A549 (cell line): ENCODE measurements around the gene TRIP13. TPM values are rescaled to one million over a fixed set of nuclear protein-coding genes. Genes with fewer than 3 reads are reported as not detected.
"Not testable (repeated sequence)": the region's sequence is repeated elsewhere in the genome, so short reads cannot be mapped to it uniquely, and the experiment has no call there.

Experiments used
- ATAC-seq, 2 experiments: fragments of 200-7000 bp in 1 of 2; fragments of >200 bp in 1 of 2; cut with Nextera tagmentation in 1 of 2; cut with Tn5 transposase in 1 of 2; 3 replicates each; pipeline versions ENCODE4 v1.8.0 to v1.9.1; 2018 to 2020; ENCODE audit warnings: mild to moderate bottlenecking in 1 of 2, moderate library complexity in 1 of 2
- CTCF ChIA-PET: fragments of 300-600 bp; sonication (Branson Sonifier 250); formaldehyde crosslinking; extraction: SDS; loops from one replicate; lab custom pipeline; 2021; ENCODE audit warnings: antibody characterized with exemption, inconsistent platforms; lab: Yijun Ruan, JAX
- POLR2A ChIA-PET: fragments of 350-600 bp; formaldehyde crosslinking; extraction: SDS; loops from one replicate; lab custom pipeline; 2021; ENCODE audit warnings: antibody characterized with exemption, inconsistent platforms; lab: Yijun Ruan, JAX
- DNase-seq, 2 experiments: peaks; one replicate each; pipeline versions ENCODE4 v3.0.0 to v3.0.0-alpha.2; 2011 to 2016; ENCODE audit warnings: low read depth in 1 of 2, low spot score in 1 of 2
- FAIRE-seq: peaks from 2 replicates; lab custom pipeline; 2011; peaks lifted over from hg19 to GRCh38; lab: Jason Lieb, UNC
- H3K27ac ChIP-seq, 2 experiments: fragments of >200 bp; sonication (Bioruptor Twin); formaldehyde crosslinking; 3 replicates each; pipeline ENCODE4 v1.5.1; 2016 to 2017
- H3K4me1 ChIP-seq: fragments of >200 bp; sonication (Bioruptor Twin); formaldehyde crosslinking; 3 replicates; pipeline ENCODE4 v1.6.1; 2016
- H3K4me2 ChIP-seq: fragments of >200 bp; sonication (Bioruptor Twin); formaldehyde crosslinking; 3 replicates; pipeline ENCODE4 v1.6.1; 2016
- H3K4me3 ChIP-seq: fragments of >200 bp; sonication (Bioruptor Twin); formaldehyde crosslinking; 3 replicates; pipeline ENCODE4 v1.5.1; 2016
- H3K9me3 ChIP-seq: fragments of >200 bp; sonication (Bioruptor Twin); formaldehyde crosslinking; 3 replicates; pipeline ENCODE4 v1.6.1; 2016
- CEBPB ChIP-seq, 2 experiments: fragments of >200 bp in 1 of 2; sonication (Bioruptor Twin) in 1 of 2; formaldehyde crosslinking in 1 of 2; IDR thresholded peaks; 2 replicates each; pipeline ENCODE4 v1.6.1; 2012 to 2016
- EHF ChIP-seq: fragments of 250-450 bp; sonication (Bioruptor Pico); IDR thresholded peaks from 2 replicates; pipeline ENCODE4 v1.5.0; 2020; ENCODE audit warnings: mild to moderate bottlenecking
- EP300 ChIP-seq, 2 experiments: fragments of >200 bp; sonication (Bioruptor Twin); formaldehyde crosslinking; IDR thresholded peaks; 2 replicates in 1 of 2; 3 replicates in 1 of 2; pipeline ENCODE4 v1.6.1; 2016 to 2017
- FOSB ChIP-seq: fragments of 250-450 bp; sonication (Bioruptor Pico); IDR thresholded peaks from 2 replicates; pipeline ENCODE4 v1.5.0; 2020; ENCODE audit warnings: mild to moderate bottlenecking, moderate library complexity
- FOXS1 ChIP-seq: fragments of 250-450 bp; sonication (Bioruptor Pico); IDR thresholded peaks from 2 replicates; pipeline ENCODE4 v1.5.0; 2020; ENCODE audit warnings: mild to moderate bottlenecking, moderate library complexity
- HDAC2 ChIP-seq: fragments of 200-600 bp; sonication (generic); IDR thresholded peaks from 2 replicates; pipeline ENCODE4 v1.6.1; 2016
- HOXB13 ChIP-seq: fragments of 250-450 bp; sonication (Bioruptor Pico); IDR thresholded peaks from 2 replicates; pipeline ENCODE4 v1.5.0; 2020; ENCODE audit warnings: low read depth, mild to moderate bottlenecking, moderate library complexity
- HOXB5 ChIP-seq: fragments of 250-450 bp; sonication (Bioruptor Pico); IDR thresholded peaks from 2 replicates; pipeline ENCODE4 v1.5.0; 2020; ENCODE audit warnings: mild to moderate bottlenecking, moderate library complexity
- MYC ChIP-seq: IDR thresholded peaks from 2 replicates; pipeline ENCODE4 v1.6.1; 2012; ENCODE audit warnings: mild to moderate bottlenecking, inconsistent platforms, low read length, improper control_type of control experiment, borderline replicate concordance
- NFE2L2 ChIP-seq: fragments of 150-350 bp; conservative IDR thresholded peaks from 2 replicates; pipeline ENCODE4 v1.6.1; 2014; ENCODE audit warnings: low read length
- NPAS2 ChIP-seq: fragments of 250-450 bp; sonication (Bioruptor Pico); IDR thresholded peaks from 2 replicates; pipeline ENCODE4 v1.8.0; 2022; ENCODE audit warnings: mild to moderate bottlenecking, moderate library complexity, borderline replicate concordance
- PHF8 ChIP-seq: fragments of 200-600 bp; sonication (generic); IDR thresholded peaks from 2 replicates; pipeline ENCODE4 v1.6.1; 2016; ENCODE audit warnings: low read depth, mild to moderate bottlenecking, antibody characterized with exemption, moderate library complexity, borderline replicate concordance
- RAD21 ChIP-seq, 2 experiments: fragments of >200 bp in 1 of 2; sonication (Bioruptor Twin) in 1 of 2; formaldehyde crosslinking in 1 of 2; IDR thresholded peaks in 1 of 2; conservative IDR thresholded peaks in 1 of 2; 2 replicates in 1 of 2; 3 replicates in 1 of 2; pipeline ENCODE4 v1.6.1; 2012 to 2018; ENCODE audit warnings: inconsistent platforms in 1 of 2
- SMC3 ChIP-seq: fragments of >200 bp; sonication (Bioruptor Twin); formaldehyde crosslinking; IDR thresholded peaks from 3 replicates; pipeline ENCODE4 v1.6.1; 2018; ENCODE audit warnings: inconsistent platforms
- SREBF2 ChIP-seq: fragments of 450-650 bp; IDR thresholded peaks from 2 replicates; pipeline ENCODE4 v1.6.1; 2014; ENCODE audit warnings: mild to moderate bottlenecking, moderate library complexity
- TFCP2L1 ChIP-seq: fragments of 250-450 bp; sonication (Bioruptor Pico); IDR thresholded peaks from 2 replicates; pipeline ENCODE4 v1.5.0; 2021; ENCODE audit warnings: mild to moderate bottlenecking
- WGBS: methylation state at CpG from one replicate; pipeline ENCODE4 v1.1.6; 2017; ENCODE audit errors: missing lambda C conversion rate; 5-methylcytosine and 5-hydroxymethylcytosine counted together
- polyA plus RNA-seq, 4 experiments: library from polyadenylated mRNA; depleted of rRNA in 3 of 4; stranded (reverse); fragments of >200 nt; fragmentation: RNase III in 1 of 4; extraction: RNeasy Plus Mini Kit Qiagen cat#74134 plus additional on column Dnase treatment in 1 of 4; gene quantifications; 2 replicates in 3 of 4; 3 replicates in 1 of 4; pipeline ENCODE4 v1.2.3, GENCODE V29; 2011 to 2017
- TF ChIP-seq, protein P1 (sequence below): fragments of >200 bp; sonication (Bioruptor Twin); formaldehyde crosslinking; IDR thresholded peaks from 3 replicates; pipeline ENCODE4 v1.5.1; 2016
- TF ChIP-seq, protein P2 (sequence below): fragments of 250-450 bp; sonication (Bioruptor Pico); IDR thresholded peaks from 2 replicates; pipeline ENCODE4 v1.5.0; 2021; ENCODE audit warnings: mild to moderate bottlenecking, moderate library complexity, borderline replicate concordance
- TF ChIP-seq, protein P3 (sequence below): IDR thresholded peaks from 2 replicates; pipeline ENCODE4 v1.6.1; 2012

The TRIP13 gene
- polyA plus RNA-seq, 2 of the 4 experiments (the other 2 are of a cell fraction) = 54.0 to 62.4 TPM

DNA sequence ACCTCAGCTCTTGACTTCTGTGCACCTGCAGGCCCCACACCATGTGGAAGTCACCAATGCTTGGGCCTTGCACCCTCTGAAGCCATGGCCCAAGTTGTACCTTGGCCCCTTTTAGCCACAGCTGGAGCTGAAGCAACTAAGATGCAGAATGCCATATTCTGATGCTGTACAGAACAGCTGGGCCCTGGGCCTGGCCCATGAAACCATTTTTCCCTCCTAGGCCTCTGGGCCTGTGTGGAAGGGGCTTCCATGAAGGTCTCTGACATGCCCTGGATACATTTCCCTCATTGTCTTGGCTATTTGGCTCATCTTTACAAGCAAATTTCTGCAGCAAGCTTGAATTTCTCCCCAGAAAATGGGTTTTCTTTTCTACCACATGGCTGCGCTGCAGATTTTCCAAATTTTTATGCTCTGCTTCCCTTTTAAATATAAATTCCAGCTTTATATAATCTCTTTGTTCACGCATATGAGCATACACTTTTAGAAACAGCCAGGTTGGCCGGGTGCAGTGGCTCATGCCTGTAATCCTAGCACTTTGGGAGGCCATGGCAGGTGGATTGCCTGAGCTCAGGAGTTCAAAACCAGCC lies 41.8 kb downstream of the TRIP13 start:
- ATAC-seq, DNase-seq, H3K9me3 ChIP-seq, POLR2A ChIA-PET, H3K4me2 ChIP-seq, H3K27ac ChIP-seq, H3K4me3 ChIP-seq, FAIRE-seq, H3K4me1 ChIP-seq: not testable (repeated sequence)
- WGBS = 56% methylated on average over 3 of the region's 3 CpGs
- CTCF ChIA-PET = interaction anchor here (0.8 to 5.4 kb wide), 15 partner anchors 12 to 235 kb away, joined by 3 to 59 read pairs (median 5); partner anchors contain the start of gene NKD2
- TF ChIP-seq, protein P1, sequence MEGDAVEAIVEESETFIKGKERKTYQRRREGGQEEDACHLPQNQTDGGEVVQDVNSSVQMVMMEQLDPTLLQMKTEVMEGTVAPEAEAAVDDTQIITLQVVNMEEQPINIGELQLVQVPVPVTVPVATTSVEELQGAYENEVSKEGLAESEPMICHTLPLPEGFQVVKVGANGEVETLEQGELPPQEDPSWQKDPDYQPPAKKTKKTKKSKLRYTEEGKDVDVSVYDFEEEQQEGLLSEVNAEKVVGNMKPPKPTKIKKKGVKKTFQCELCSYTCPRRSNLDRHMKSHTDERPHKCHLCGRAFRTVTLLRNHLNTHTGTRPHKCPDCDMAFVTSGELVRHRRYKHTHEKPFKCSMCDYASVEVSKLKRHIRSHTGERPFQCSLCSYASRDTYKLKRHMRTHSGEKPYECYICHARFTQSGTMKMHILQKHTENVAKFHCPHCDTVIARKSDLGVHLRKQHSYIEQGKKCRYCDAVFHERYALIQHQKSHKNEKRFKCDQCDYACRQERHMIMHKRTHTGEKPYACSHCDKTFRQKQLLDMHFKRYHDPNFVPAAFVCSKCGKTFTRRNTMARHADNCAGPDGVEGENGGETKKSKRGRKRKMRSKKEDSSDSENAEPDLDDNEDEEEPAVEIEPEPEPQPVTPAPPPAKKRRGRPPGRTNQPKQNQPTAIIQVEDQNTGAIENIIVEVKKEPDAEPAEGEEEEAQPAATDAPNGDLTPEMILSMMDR = peak; percentile 21; the same call in 2 of the 3 replicates
- TF ChIP-seq RAD21 (conservative IDR thresholded peaks at IDR 0.05 in 1 of 2, IDR thresholded peaks at IDR 0.05 in 1 of 2) = peak; percentile 34 to 54; a peak in 3 of 5 replicates

DNA sequence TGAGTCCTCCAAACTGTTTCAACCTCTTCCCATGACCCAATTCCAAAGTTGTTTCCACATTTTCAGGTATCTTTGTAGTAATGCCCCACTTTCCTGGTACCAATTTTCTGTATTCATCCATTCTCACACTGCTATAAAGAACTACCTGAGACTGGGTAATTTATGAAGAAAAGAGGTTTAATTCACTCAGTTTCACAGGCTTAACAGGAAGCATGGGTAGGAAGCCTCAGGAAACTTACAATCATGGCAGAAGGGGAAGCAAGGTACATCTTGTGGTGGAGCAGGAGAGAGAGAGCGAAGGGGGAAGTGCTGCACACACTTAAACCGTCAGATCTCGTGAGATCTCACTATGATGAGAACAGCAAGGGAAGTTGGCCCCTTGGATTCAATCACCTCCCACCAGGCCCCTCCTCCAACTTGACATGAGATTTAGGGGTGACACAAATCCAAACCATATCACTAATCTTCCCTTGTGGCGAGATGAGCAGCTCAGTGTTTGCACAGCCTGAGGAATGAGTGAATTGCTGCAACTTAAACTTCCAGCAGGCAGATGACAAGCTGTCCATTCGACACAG lies 42.9 kb downstream of the TRIP13 start:
- FAIRE-seq (no peak), DNase-seq (no peak), ATAC-seq (no peak)
- WGBS = 80% methylated on average over 5 of the region's 5 CpGs
- CTCF ChIA-PET = interaction anchor here (1.3 to 5.4 kb wide), 4 partner anchors 13 to 234 kb away, joined by 5 to 59 read pairs (median 24); partner anchors contain the start of gene NKD2
- POLR2A ChIA-PET = no interaction called here
- no peak overlapping the region for H3K4me3 ChIP-seq
- no peaks in the 10 kb centered on the region for H3K9me3 ChIP-seq
- no peak overlapping the region for H3K27ac ChIP-seq
- H3K4me1 ChIP-seq = no peaks in the 10 kb centered on the region
- H3K4me2 ChIP-seq = no peak overlapping the region
- TF ChIP-seq, protein P2, sequence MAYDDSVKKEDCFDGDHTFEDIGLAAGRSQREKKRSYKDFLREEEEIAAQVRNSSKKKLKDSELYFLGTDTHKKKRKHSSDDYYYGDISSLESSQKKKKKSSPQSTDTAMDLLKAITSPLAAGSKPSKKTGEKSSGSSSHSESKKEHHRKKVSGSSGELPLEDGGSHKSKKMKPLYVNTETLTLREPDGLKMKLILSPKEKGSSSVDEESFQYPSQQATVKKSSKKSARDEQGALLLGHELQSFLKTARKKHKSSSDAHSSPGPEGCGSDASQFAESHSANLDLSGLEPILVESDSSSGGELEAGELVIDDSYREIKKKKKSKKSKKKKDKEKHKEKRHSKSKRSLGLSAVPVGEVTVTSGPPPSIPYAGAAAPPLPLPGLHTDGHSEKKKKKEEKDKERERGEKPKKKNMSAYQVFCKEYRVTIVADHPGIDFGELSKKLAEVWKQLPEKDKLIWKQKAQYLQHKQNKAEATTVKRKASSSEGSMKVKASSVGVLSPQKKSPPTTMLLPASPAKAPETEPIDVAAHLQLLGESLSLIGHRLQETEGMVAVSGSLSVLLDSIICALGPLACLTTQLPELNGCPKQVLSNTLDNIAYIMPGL (CRISPR knock-in tag) = no peak
- no peak for TF ChIP-seq TFCP2L1 (CRISPR knock-in tag)
- no peak for TF ChIP-seq NFE2L2
- TF ChIP-seq, protein P1 = no peak
- no peak for TF ChIP-seq FOXS1 (CRISPR knock-in tag)

DNA sequence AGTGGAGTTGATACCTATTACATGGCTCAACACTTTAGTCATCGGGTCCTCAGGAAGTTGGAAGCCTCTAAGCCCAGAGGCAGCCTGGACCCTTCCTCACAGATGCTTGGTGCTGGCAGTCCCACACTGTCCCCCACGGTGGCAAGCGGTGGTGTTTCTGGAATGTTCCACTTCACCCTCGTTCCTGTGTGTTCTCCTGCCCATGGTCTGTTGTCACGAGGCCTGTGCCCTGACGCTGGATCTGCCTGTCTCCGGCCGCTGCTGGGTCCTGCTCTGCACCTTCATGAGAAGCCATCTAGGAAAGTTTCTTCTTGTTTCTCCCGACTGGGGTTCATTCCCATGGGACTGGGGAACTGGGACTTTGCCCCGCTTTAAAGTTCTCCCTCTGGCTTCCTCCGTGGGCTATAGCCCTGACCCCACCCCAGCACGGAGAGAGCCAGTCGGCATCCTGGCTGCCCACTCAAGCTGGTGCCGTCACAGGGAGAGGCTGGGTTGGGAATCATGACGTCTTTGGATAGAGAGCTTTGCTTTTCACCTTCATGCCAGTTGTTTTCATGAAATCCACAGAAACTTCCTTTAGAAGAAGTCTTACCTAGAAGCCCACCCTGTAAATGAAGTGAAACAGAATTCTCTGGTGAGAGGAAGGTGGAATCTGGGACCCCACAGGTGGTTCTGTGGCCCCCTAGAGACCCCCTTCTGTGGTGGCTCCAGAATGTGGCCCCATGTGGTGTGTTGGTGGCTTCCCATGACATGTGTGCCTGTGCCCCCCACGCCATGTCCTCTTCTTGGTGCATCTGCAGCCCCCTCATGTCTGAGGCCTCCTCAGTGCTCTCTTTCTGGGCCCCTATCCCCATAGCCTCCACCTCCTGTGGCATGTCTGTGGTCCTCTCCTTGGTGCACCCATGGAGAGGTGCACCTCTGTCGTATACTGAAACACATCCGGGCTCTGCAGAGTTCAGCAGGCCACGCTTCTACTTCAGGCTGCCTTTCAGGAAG lies 43.8 kb downstream of the TRIP13 start:
- no peak overlapping the region for H3K4me2 ChIP-seq
- no peaks in the 10 kb centered on the region for H3K4me1 ChIP-seq
- no peak for ATAC-seq
- H3K27ac ChIP-seq = no peak overlapping the region
- TF ChIP-seq, protein P3, sequence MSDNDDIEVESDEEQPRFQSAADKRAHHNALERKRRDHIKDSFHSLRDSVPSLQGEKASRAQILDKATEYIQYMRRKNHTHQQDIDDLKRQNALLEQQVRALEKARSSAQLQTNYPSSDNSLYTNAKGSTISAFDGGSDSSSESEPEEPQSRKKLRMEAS = no peak
- no peak for TF ChIP-seq EHF (CRISPR knock-in tag)
- no peak for TF ChIP-seq MYC
- TF ChIP-seq SREBF2 = no peak
- no peak for TF ChIP-seq NPAS2
- TF ChIP-seq SMC3 = no peak
- TF ChIP-seq TFCP2L1 (CRISPR knock-in tag) = no peak
- TF ChIP-seq PHF8 = no peak
- no peak for TF ChIP-seq EP300 (IDR thresholded peaks at IDR 0.05)
- TF ChIP-seq HOXB5 (CRISPR knock-in tag) = no peak
- no peak for TF ChIP-seq NFE2L2
- TF ChIP-seq HOXB13 = no peak
- no peak for TF ChIP-seq CEBPB (IDR thresholded peaks at IDR 0.05)
- no peak for TF ChIP-seq HDAC2
- no peak for TF ChIP-seq FOSB
- no peaks in the 10 kb centered on the region for H3K9me3 ChIP-seq
- ChIA-PET CTCF (interaction anchor here (1.2 to 5.4 kb wide), 5 partner anchors 14 to 72 kb away, joined by 3 to 59 read pairs (median 4); partner anchors contain the start of gene NKD2), POLR2A (no interaction called here)
- WGBS = 67% methylated on average over 19 of the region's 19 CpGs
- no peak overlapping the region for H3K4me3 ChIP-seq
- DNase-seq = no peak
- FAIRE-seq = no peak
